Liver (tissue), 3 donors: ENCODE results near the gene CASD1.

Experiments
- CTCF ChIP-seq: fragments of 150-350 bp; IDR thresholded peaks from 2 replicates; pipeline ENCODE4 v1.5.1; 2017; ENCODE audit warnings: improper control_type of control experiment, low read depth, low read length; ENCODE audit not compliant: missing input control
- EGR1 ChIP-seq, 2 donors: IDR thresholded peaks; 2 replicates each; pipeline ENCODE4 v1.6.1; 2016 to 2018; ENCODE audit warnings: antibody characterized with exemption in 2 of 2, low read depth in 2 of 2
- FOXA1 ChIP-seq: IDR thresholded peaks from 2 replicates; pipeline ENCODE4 v1.6.1; 2016; ENCODE audit warnings: antibody characterized with exemption
- GABPA ChIP-seq, 2 donors: IDR thresholded peaks in 1 of 2; conservative IDR thresholded peaks in 1 of 2; 2 replicates each; pipeline ENCODE4 v1.6.1; 2016; ENCODE audit warnings: antibody characterized with exemption in 2 of 2, mild to moderate bottlenecking in 1 of 2, moderate library complexity in 1 of 2
- JUND ChIP-seq, 2 donors: IDR thresholded peaks; 2 replicates each; pipeline ENCODE4 v1.6.1; 2016; ENCODE audit warnings: antibody characterized with exemption in 2 of 2
- MAX ChIP-seq: IDR thresholded peaks from 2 replicates; pipeline ENCODE4 v1.6.1; 2016; ENCODE audit warnings: antibody characterized with exemption
- RAD21 ChIP-seq, 2 donors: IDR thresholded peaks; 2 replicates each; pipeline ENCODE4 v1.6.1; 2016; ENCODE audit warnings: antibody characterized with exemption in 2 of 2, mild to moderate bottlenecking in 2 of 2
- REST ChIP-seq: IDR thresholded peaks from 2 replicates; pipeline ENCODE4 v1.6.1; 2016; ENCODE audit warnings: antibody characterized with exemption, mild to moderate bottlenecking
- RXRA ChIP-seq, 2 donors: IDR thresholded peaks; 2 replicates each; pipeline ENCODE4 v1.6.1; 2017 to 2018; ENCODE audit warnings: antibody characterized with exemption in 2 of 2, mild to moderate bottlenecking in 1 of 2
- SP1 ChIP-seq: IDR thresholded peaks from 2 replicates; pipeline ENCODE4 v1.6.1; 2018; ENCODE audit warnings: antibody characterized with exemption, mild to moderate bottlenecking
- TAF1 ChIP-seq: conservative IDR thresholded peaks from 2 replicates; pipeline ENCODE4 v1.6.1; 2016; ENCODE audit warnings: antibody characterized with exemption, mild to moderate bottlenecking
- YY1 ChIP-seq: IDR thresholded peaks from 2 replicates; pipeline ENCODE4 v1.6.1; 2016; ENCODE audit warnings: antibody characterized with exemption, mild to moderate bottlenecking
- donor health status: healthy.
- donor health status: healthy.

- TF ChIP-seq CTCF (no peak), EGR1 (IDR thresholded peaks at IDR 0.05; ENCODE audit: low read depth in 2 of 2) (no peak), JUND (IDR thresholded peaks at IDR 0.05) (no peak), RAD21 (IDR thresholded peaks at IDR 0.05) (no peak), GABPA (IDR thresholded peaks at IDR 0.05 in 1 of 2, conservative IDR thresholded peaks at IDR 0.05 in 1 of 2) (no peak), YY1 (no peak), MAX (no peak), FOXA1 (no peak), SP1 (no peak), RXRA (IDR thresholded peaks at IDR 0.05) (no peak), REST (no peak), TAF1 (no peak)
Measured at GRCh38 chr7:94498918-94499317, 10.7 kb upstream of the CASD1 start.
